Lower leg skin (tissue), 3 donors: ENCODE measurements around the gene GYPB.
"Not testable (repeated sequence)": the region's sequence is repeated elsewhere in the genome, so short reads cannot be mapped to it uniquely, and the experiment has no call there.

ENCODE experiments used
- CTCF ChIP-seq, 3 donors: fragments of 450-650 bp; IDR thresholded peaks; one replicate each; pipeline ENCODE4 v1.5.1; 2016; ENCODE audit warnings: antibody characterized with exemption in 3 of 3, mild to moderate bottlenecking in 3 of 3, moderate library complexity in 2 of 3
- POLR2A ChIP-seq, 2 donors: fragments of 450-650 bp; IDR thresholded peaks; one replicate each; pipeline ENCODE4 v1.6.1; 2016 to 2017; ENCODE audit warnings: antibody characterized with exemption in 2 of 2, mild to moderate bottlenecking in 1 of 2, moderate library complexity in 1 of 2

DNA sequence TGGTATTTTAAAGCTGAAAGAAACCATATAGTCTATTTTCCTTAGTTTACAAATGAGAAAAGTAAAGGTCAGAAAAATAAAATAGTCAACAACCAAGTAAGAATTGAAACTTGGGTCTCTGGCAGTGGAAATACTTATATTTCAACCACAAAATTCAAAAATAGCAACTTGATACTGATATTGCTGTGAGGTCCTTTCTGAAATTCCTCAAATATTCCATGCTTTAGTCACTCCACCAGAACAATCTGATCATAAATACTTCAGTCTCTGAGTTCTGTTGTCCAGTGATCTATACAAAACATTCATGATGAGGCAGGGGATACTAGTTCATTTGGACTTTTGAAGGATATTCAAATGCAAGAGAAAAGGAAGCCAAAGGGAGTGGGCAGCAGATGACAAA lies 25.8 kb upstream of the GYPB start:
- TF ChIP-seq CTCF, POLR2A (IDR thresholded peaks at IDR 0.05): not testable (repeated sequence)
